Measurements from ENCODE around the gene CGREF1. TPM values are rescaled to one million over a fixed set of nuclear protein-coding genes. Genes with fewer than 3 reads are reported as not detected.
A peak's percentile ranks its signal among the peaks of the same experiment; 100 is the strongest.

CGREF1 gene
- total and polyA plus RNA-seq, 5 donors, result 4.0 to 9.6 (median 4.7) TPM

DNA sequence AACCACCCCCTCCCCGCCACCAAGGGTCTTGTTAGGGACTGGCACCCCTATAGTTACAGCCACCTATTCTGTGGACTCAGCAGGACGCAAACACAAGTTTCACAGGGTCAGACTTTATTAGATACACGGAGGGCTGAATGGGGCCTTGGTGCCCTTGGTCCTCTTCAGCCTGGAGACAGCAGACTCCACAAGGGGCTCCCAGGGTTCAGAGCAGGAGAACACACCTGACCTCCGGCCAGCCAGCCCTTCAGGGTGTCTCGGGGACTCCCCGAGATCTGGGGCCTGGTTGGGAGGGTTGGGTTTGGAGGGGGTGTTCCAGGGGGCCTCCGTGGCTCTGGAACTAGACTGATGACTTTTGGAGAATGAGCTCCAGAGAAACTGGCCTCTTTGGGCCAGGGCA lies 17.8 kb upstream of the CGREF1 start:
- 89% methylated on average over 7 of the region's 7 CpGs for WGBS
- no peak for DNase-seq
- intact Hi-C loops (cut with DNase I), result no loop called here

DNA sequence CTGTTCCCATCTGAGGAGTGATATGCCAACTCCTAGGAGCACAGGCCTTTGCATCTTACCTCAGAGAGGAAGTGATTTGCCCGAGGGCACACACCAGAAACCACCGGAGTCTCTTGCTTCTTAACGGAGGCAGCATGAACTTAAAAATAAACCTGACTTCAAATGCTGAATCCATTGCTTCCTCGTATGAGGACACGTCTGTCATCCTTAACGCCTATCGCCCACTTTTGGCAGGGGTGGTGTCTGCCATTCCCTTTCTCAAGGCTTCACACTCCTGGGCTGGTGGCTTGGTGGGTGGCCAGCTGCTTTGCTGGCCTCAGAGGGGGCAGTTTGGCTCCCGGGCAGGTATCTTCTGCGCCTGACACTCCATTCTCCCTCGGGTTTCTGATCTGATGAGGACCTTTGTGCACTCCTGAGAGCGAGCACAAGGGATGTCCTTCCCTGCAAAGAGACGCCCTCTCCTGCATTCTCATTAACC lies 16.6 kb upstream of the CGREF1 start:
- WGBS, result 84% methylated on average over 12 of the region's 12 CpGs
- Histone ChIP-seq H3K27me3 (ENCODE audit: control insufficient read depth, insufficient read depth) (no peaks in the 10 kb centered on the region), H3K4me3 (ENCODE audit: low read length) (no peak overlapping the region), H3K9me3 (ENCODE audit: control insufficient read depth, low read length) (no peaks in the 10 kb centered on the region), H3K4me1 (ENCODE audit: control insufficient read depth, insufficient read depth, low read length) (peaks cover 8% of the 10 kb centered on the region), H3K27ac (ENCODE audit: low read length) (no peak overlapping the region)
- no peak for DNase-seq
- intact Hi-C loops (cut with DNase I), result no loop called here
- ATAC-seq, result no peak

More for the DNA sequence above, 17.8 kb upstream of the CGREF1 start:
- H3K27ac ChIP-seq (ENCODE audit: low read length), result no peak overlapping the region
- ATAC-seq, result no peak
- no peaks in the 10 kb centered on the region for H3K9me3 ChIP-seq (ENCODE audit: control insufficient read depth, low read length)
- no peaks in the 10 kb centered on the region for H3K27me3 ChIP-seq (ENCODE audit: control insufficient read depth, insufficient read depth)
- peaks cover 8% of the 10 kb centered on the region for H3K4me1 ChIP-seq (ENCODE audit: control insufficient read depth, insufficient read depth, low read length)
- H3K4me3 ChIP-seq (ENCODE audit: low read length), result no peak overlapping the region

GRCh38 chr2:27134781-27135477 lies 16.0 kb upstream of the CGREF1 start:
- WGBS, result 54% methylated on average over 33 of the region's 33 CpGs
- Histone ChIP-seq H3K27ac (ENCODE audit: low read length) (no peak overlapping the region), H3K4me3 (ENCODE audit: low read length) (no peak overlapping the region), H3K9me3 (ENCODE audit: control insufficient read depth, low read length) (no peaks in the 10 kb centered on the region), H3K27me3 (ENCODE audit: control insufficient read depth, insufficient read depth) (no peaks in the 10 kb centered on the region), H3K4me1 (ENCODE audit: control insufficient read depth, insufficient read depth, low read length) (peaks cover 8% of the 10 kb centered on the region)
- ATAC-seq, result no peak
- DNase-seq, result no peak
- intact Hi-C loops (cut with DNase I), result no loop called here

DNA sequence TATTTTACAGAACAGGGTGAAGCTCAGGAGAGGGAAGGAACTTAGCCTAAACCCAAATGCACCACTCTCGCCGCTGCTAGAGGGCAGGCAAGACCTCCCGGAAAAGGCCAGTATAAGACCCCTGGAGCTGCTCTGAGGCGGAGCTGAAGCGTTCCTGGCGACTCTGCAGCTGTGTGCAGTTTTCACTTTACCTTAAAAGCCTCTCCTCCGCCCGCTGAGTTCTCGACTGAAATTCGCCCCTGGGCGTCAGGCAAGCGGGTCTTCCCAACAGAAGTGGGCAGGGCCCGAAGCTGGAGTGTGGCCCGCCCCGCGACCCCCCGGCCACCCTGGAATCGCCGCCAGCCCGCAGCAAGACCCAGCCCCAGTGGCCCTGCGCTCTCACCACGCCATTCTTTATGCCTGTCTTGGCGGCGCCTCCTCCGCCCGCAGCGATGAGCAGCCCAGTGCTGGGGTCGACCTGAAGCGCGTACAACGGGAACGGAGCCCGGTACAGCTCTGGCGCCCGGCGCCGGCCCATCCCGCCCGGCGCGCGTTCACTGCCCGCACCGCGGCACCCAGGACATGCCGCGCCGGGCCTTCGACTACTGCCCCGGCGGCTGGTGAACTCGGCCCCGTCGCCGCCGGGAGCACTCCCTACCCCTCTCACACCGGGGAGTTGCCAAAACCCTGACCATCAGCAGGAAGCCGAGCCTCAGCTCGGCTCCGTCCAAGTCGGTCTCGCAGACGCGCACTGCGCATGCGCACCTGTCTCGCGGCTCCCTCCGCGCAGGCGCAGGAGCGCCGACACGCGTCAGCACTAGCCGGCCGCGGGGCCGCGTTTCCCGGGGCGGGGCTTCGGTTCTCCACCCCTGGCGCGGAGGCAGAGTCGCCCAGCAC lies 15.2 kb upstream of the CGREF1 start, which contains the start of gene PREB:
PREB (minus strand) TSS at position 732 of the 876 bp plus-strand sequence; CDS start at position 517, 215 bp downstream.
- peak within 1 kb of the TSS; percentile 71 for H3K4me3 ChIP-seq (ENCODE audit: low read length)
- DNase-seq (peak; percentile 98 to 100 (median 99)), ATAC-seq (peak; percentile 96 to 97)
- intact Hi-C loops (cut with DNase I), result no loop called here
- peaks cover 8% of the 10 kb centered on the region for H3K4me1 ChIP-seq (ENCODE audit: control insufficient read depth, insufficient read depth, low read length)
- under 1% methylated on average over 86 of the region's 86 CpGs for WGBS
- H3K9me3 ChIP-seq (ENCODE audit: control insufficient read depth, low read length), result no peaks in the 10 kb centered on the region
- peak within 1 kb of the TSS; percentile 52 for H3K27ac ChIP-seq (ENCODE audit: low read length)
- no peaks in the 10 kb centered on the region for H3K27me3 ChIP-seq (ENCODE audit: control insufficient read depth, insufficient read depth)

GRCh38 chr2:27133195-27133875 lies 14.4 kb upstream of the CGREF1 start:
- Histone ChIP-seq H3K4me3 (ENCODE audit: low read length) (peak overlapping the region; percentile 71), H3K4me1 (ENCODE audit: control insufficient read depth, insufficient read depth, low read length) (peaks cover 8% of the 10 kb centered on the region), H3K27ac (ENCODE audit: low read length) (peak overlapping the region; percentile 52), H3K27me3 (ENCODE audit: control insufficient read depth, insufficient read depth) (no peaks in the 10 kb centered on the region), H3K9me3 (ENCODE audit: control insufficient read depth, low read length) (no peaks in the 10 kb centered on the region)
- DNase-seq (peak in 1 of 3 donors; percentile 36), ATAC-seq (no peak)
- 36% methylated on average over 14 of the region's 14 CpGs for WGBS
- intact Hi-C loops (cut with DNase I), result no loop called here

DNA sequence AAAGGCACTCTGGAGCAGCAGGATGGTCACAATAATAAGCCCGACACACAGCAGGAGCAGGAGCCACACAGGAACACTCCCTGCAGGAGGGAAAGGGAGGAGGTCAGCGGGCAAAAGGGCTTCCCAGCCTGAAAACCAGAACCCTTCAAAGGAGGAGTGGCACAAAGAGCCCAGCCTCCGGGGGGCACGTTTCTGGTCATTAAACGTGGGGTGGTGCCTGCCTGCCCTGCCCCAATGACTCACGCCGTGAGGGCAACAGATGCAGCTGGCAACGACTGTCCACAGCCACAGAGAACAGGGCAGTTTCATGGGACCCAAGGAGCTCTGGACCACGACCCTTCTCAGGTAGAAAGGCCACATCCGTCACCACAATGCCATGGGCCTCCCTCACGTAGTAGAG lies 12.5 kb upstream of the CGREF1 start:
- no peaks in the 10 kb centered on the region for H3K27me3 ChIP-seq (ENCODE audit: control insufficient read depth, insufficient read depth)
- DNase-seq (no peak), ATAC-seq (no peak)
- no peaks in the 10 kb centered on the region for H3K9me3 ChIP-seq (ENCODE audit: control insufficient read depth, low read length)
- 89% methylated on average over 11 of the region's 11 CpGs for WGBS
- H3K27ac ChIP-seq (ENCODE audit: low read length), result no peak overlapping the region
- peaks cover 8% of the 10 kb centered on the region for H3K4me1 ChIP-seq (ENCODE audit: control insufficient read depth, insufficient read depth, low read length)
- H3K4me3 ChIP-seq (ENCODE audit: low read length), result no peak overlapping the region
- intact Hi-C loops (cut with DNase I), result no loop called here

GRCh38 chr2:27130396-27130795 lies 11.5 kb upstream of the CGREF1 start:
- intact Hi-C loops (cut with DNase I), result no loop called here
- H3K27me3 ChIP-seq (ENCODE audit: control insufficient read depth, insufficient read depth), result no peaks in the 10 kb centered on the region
- ATAC-seq, result no peak

GRCh38 chr2:27128668-27129571 lies 10.0 kb upstream of the CGREF1 start:
- H3K27me3 ChIP-seq (ENCODE audit: control insufficient read depth, insufficient read depth), result no peaks in the 10 kb centered on the region
- peaks cover 8% of the 10 kb centered on the region for H3K4me1 ChIP-seq (ENCODE audit: control insufficient read depth, insufficient read depth, low read length)
- no peaks in the 10 kb centered on the region for H3K9me3 ChIP-seq (ENCODE audit: control insufficient read depth, low read length)
- DNase-seq (no peak), ATAC-seq (no peak)
- intact Hi-C loops (cut with DNase I), result no loop called here
- no peak overlapping the region for H3K4me3 ChIP-seq (ENCODE audit: low read length)
- H3K27ac ChIP-seq (ENCODE audit: low read length), result no peak overlapping the region
- WGBS, result 72% methylated on average over 11 of the region's 11 CpGs

More at GRCh38 chr2:27130396-27130795, 11.5 kb upstream of the CGREF1 start:
- 87% methylated on average over 10 of the region's 10 CpGs for WGBS
- H3K4me3 ChIP-seq (ENCODE audit: low read length), result no peak overlapping the region
- H3K4me1 ChIP-seq (ENCODE audit: control insufficient read depth, insufficient read depth, low read length), result peaks cover 8% of the 10 kb centered on the region
- no peak overlapping the region for H3K27ac ChIP-seq (ENCODE audit: low read length)
- H3K9me3 ChIP-seq (ENCODE audit: control insufficient read depth, low read length), result no peaks in the 10 kb centered on the region
- DNase-seq, result no peak

- no peaks in the 10 kb centered on the region for H3K27me3 ChIP-seq (ENCODE audit: control insufficient read depth, insufficient read depth)
- no peaks in the 10 kb centered on the region for H3K9me3 ChIP-seq (ENCODE audit: control insufficient read depth, low read length)
- H3K4me1 ChIP-seq (ENCODE audit: control insufficient read depth, insufficient read depth, low read length), result peaks cover 3% of the 10 kb centered on the region
- no peak for DNase-seq
- intact Hi-C loops (cut with DNase I), result no loop called here
- ATAC-seq, result no peak
- H3K27ac ChIP-seq (ENCODE audit: low read length), result no peak overlapping the region
- H3K4me3 ChIP-seq (ENCODE audit: low read length), result no peak overlapping the region
- 89% methylated on average over 9 of the region's 9 CpGs for WGBS
These were observed 9.1 kb upstream of the CGREF1 start for GRCh38 chr2:27127883-27128667.
